SH-SY5Y (cell line): Measurements from ENCODE around the gene SPATA20.

Experiments used
- GATA2 ChIP-seq: IDR thresholded peaks from 2 replicates; pipeline ENCODE4 v1.6.1; 2011; ENCODE audit warnings: mild to moderate bottlenecking, low read depth, low read length
- GATA3 ChIP-seq: IDR thresholded peaks from 2 replicates; pipeline ENCODE4 v1.6.1; 2011; ENCODE audit warnings: low read depth, mild to moderate bottlenecking, low read length, moderate library complexity

DNA sequence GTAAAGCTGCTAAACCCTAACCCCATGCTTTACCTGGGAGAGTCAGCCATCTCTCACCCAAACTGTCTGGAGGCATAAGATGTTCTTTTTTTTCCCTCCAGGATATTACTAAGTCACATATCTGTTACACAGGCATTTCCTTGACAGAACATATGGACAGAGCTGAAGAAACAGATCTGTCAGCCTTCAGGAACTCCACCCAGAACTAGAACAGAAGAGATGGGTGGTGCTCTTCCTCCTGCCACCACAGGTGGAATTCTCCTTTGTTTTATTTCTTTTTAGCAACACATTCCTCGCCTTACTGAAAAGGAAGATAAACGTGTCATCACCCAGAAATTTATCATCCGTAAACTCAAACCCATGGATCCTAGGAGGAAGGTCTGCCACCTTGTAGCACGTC, 30.0 kb upstream of the SPATA20 start:
- no peak for TF ChIP-seq GATA2
- TF ChIP-seq GATA3 = no peak
